ENCODE measurements around the gene GYS2.
"Not testable (repeated sequence)": the region's sequence is repeated elsewhere in the genome, so short reads cannot be mapped to it uniquely, and the experiment has no call there.

GYS2 gene

GRCh38 chr12:21599143-21599999 is 5.3 kb downstream of the GYS2 start:
- no peak for DNase-seq

DNA sequence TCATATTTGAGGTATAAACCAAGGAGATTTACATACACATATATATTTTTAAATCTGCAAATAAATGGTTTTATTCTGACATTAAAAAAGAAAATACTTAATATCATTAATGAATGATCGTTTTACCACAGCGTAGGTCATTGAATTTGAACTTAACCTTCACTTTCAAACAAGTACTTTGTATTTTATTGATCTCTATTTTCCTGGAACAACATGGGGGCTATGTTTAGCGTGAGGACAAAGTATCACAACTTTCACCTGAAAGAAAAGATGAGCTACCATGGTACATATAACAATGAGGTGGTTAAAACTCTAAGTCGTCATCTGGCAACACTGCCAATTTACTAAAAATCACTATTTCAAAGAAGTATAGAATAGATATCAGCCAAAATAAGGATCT is 6.0 kb downstream of the GYS2 start:
- no peak for DNase-seq

DNA sequence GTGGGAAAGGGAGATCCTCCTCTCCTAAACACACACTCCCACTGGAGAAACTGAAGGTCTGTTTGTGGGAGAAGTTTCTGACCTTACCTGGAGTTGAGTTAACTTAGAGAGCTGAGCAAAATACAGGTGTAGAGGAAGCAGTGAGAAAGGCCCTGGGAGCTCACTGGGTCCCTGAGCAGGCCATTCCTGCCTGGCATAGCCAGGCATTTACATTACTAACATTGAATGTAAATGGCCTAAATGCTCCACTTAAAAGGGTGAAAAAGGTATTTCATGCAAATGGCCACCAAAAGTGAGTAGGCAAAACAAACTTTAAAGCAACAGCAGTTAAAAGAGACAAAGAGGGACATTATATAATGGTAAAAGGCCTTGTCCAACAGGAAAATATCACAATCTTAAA is 9.3 kb downstream of the GYS2 start:
- not testable (repeated sequence) for DNase-seq

- DNase-seq: no peak
Measured at GRCh38 chr12:21585485-21585884, 19.2 kb downstream of the GYS2 start.

DNA sequence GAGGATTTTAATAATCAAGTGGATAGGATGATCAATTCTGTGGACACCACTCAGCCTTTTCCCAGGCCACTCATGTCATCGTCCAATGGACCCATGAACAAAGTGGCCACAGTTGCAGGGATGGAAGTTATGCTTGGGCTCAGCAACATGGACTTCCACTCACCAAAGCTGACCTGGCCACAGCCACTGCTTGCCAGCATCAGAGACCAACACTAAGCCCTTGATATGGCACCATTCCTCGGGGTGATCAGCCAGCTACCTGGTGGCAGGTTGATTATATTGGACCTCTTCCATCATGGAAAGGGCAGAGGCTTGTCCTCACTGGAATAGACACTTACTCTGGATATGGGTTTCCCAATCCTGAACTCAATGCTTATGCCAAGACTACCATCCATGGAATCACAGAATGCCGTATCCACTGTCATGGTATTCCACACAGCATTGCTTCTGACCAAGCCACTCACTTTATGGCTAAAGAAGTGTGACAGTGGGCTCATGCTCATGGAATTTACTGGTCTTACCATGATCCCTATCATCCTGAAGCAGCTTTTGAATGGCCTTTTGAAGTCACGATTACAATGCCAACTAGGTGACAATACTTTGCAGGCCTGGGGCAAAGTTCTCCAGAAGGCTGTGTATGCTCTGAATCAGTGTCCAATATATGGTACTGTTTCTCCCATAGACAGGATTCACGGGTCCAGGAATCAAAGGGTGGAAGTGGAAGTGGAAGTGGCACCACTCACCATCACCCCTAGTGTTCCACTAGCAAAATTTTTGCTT is 20.1 kb downstream of the GYS2 start:
- DNase-seq: not testable (repeated sequence)

DNA sequence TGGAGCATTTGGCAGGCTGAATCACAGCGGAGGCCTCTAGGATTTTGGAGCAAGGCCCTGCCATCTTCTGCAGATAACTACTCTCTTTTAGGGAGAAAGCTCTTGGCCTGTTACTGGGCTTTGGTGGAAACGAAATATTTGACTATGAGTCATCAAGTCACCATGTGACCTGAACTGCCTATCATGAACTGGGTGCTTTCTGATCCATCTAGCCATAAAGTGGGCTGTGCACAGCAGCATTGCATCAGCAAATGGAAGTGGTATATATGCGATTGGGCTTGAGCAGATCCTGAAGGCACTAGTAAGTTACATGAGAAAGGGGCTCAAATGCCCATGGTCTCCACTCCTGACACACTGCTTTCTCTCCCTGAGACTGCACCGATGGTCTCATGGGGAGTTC is 21.1 kb downstream of the GYS2 start:
- DNase-seq: no peak

DNA sequence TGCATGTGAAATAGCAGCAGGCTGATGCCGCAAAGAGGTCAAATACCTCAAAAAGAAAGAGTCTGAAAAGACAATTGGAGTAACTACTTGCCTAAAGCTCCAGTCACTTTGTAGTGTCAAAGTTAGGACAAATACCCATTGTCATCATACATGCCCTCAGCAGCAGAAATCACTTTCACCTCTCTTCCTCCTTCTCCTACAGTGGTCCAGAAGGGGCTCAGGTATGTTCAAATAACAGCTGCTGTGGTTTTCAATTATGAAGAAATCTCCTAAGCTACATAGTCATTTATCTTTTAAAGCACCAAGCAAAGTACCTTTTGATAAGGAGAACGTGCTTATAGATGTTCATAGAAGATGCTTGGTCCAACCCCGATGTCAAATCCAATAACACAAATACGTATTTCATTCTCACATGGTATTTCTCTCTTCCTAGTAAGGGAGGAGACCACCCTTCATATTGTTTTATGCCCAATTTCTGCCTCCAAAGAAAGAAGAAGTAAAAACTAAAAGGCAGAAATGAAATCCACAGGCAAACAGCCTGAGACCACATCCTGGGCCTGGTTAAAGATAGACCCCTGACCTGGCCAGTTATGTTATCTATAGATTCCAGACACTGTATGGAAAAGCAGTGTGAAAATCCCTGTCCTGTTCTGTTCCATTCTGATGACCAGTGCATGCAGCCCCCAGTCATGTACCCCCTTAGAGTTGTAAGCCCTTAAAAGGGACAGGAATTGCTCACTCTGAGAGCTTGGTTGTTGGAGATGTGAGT is 23.7 kb downstream of the GYS2 start:
- DNase-seq: no peak

DNA sequence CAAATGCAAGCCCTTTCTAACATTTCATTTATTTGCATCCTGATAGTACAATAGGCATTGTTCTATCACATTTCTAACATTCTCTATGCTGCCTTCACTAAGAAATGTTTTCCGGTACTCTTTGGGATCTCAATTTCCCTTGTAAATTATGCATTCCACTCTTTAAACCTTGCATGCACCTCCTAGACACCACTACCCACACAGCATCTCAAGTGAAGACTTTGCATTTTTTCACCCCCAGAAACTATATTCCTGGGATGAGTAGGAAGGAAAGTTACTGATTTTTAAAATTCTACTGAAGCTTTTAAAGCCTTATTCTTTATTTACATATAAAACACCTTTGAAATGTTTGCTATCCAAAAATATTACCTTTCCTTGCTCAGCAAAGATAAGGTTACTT is 27.1 kb downstream of the GYS2 start:
- DNase-seq: no peak

- no peak for DNase-seq
Measured at GRCh38 chr12:21576431-21576830, 28.2 kb downstream of the GYS2 start.

DNA sequence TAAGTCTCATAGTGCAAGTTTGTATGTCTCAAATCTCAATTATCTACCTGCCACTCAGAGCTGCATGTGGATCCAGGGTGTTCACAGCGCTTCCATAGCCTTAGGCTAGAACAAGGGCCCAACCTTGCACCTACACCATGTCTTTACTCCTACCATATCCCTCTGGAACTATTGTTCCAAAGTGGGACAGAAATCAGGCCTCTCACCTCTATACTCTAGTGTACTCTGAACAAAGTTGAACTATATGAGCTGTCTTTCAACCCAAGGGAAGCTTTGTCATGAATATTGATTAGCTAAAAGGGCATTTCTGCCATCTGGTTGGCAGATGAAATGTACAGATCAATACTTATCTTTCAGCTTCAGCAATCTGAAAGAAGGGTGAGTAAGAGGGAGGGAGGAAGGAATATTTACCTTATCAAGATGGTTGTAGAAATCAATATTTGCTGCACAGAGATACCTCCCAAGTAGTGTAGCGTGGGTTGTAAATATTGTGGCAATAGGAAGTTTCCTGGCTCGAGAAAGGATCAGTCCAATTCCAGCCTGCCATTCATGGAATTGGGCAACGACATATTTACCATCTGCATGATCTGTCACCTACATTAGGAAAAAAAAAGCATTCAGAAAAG is 30.8 kb downstream of the GYS2 start:
- DNase-seq: no peak

GRCh38 chr12:21571046-21571445 is 33.6 kb downstream of the GYS2 start:
- DNase-seq: no peak

- no peak for DNase-seq
Measured at GRCh38 chr12:21568115-21568514, 36.5 kb downstream of the GYS2 start.

- no peak for DNase-seq
Measured at GRCh38 chr12:21566907-21567394, 37.7 kb downstream of the GYS2 start.

GRCh38 chr12:21566223-21566906 is 38.3 kb downstream of the GYS2 start:
- DNase-seq: no peak

DNA sequence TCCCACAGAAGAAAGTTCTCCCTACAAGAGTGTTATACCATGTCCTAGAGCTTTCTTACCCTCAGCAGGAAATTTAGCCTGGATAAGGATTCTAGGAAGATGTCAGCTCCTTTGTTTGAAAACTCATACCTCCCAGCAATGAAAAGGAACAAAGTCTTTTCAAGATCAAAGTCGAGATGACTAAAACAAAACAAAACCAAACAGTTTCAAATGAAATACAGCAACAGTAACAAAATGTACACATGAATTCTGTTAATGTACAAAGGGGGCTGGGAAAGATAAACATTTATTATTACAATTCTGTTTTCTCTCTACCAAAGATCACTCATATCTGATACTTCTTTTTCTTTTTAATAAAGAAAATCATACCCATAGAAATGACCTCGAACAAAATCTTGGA is 41.8 kb downstream of the GYS2 start:
- no peak for DNase-seq

GRCh38 chr12:21561158-21561557 is 43.5 kb downstream of the GYS2 start:
- DNase-seq: no peak

- DNase-seq: no peak
Measured at GRCh38 chr12:21559855-21560569, 44.6 kb downstream of the GYS2 start.

- no peak for DNase-seq
Measured at GRCh38 chr12:21558100-21558679, 46.5 kb downstream of the GYS2 start.

DNA sequence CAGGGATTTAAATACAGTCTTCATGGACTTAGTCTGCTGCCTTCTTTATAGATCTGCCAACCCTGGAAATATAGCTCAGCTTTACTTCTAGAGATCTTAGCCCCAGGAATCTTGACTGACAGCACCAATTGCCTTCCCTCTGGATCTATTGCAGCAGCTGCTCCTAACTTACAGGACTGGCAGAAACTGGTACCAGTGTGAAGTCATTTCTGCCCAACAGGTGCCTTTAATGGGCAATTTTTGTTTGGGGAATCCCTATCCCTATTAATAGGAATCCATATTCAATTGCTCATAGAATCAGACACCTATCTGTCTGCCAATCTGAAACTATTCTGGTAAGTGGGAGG is 51.3 kb downstream of the GYS2 start:
- DNase-seq: no peak

GRCh38 chr12:21552635-21553328 is 51.9 kb downstream of the GYS2 start:
- DNase-seq: no peak

All from SIG-M5 (cell line).